Amygdala (tissue), 56 donors: ENCODE data around the gene TESMIN.

Experiments used
- DNase-seq, 56 donors: peaks; one replicate each; lab custom pipeline; 2025; lab: John Stamatoyannopoulos, UW

TESMIN gene, protein sequence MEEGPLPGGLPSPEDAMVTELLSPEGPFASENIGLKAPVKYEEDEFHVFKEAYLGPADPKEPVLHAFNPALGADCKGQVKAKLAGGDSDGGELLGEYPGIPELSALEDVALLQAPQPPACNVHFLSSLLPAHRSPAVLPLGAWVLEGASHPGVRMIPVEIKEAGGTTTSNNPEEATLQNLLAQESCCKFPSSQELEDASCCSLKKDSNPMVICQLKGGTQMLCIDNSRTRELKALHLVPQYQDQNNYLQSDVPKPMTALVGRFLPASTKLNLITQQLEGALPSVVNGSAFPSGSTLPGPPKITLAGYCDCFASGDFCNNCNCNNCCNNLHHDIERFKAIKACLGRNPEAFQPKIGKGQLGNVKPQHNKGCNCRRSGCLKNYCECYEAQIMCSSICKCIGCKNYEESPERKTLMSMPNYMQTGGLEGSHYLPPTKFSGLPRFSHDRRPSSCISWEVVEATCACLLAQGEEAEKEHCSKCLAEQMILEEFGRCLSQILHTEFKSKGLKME

DNA sequence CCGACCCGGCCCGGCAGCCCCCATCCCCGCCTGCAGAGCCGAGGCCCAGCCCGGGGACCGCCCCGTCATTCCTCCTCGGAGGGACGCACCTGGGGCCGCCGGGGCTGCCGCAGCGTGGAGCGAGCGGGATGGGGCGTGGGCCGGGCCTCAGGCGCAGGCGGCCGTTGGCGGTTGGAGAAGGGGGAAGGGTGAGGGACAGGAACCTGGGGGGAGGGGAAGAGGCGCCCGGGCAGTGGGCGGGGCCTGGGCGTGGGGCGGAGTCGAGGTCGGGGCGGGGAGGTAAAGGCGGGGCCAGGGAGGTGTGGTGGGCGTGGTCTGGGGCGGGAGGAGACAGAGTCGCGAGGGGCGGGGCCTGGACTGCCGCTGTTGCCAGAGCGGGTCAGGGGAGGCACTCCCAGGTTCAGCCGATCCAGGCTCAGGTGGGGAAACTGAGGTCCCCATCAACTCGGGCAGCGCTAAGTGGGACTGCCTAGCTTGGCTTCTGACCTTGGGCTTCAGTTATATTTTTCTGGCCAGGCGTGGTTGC is at the start of gene TESMIN:
TSS of gene TESMIN (minus strand) at position 190 of the 526 bp plus-strand sequence. CDS start 860 bp downstream, outside the sequence.
- peak in 35 of 56 donors; percentile 1 to 83 (median 21) for DNase-seq

DNA sequence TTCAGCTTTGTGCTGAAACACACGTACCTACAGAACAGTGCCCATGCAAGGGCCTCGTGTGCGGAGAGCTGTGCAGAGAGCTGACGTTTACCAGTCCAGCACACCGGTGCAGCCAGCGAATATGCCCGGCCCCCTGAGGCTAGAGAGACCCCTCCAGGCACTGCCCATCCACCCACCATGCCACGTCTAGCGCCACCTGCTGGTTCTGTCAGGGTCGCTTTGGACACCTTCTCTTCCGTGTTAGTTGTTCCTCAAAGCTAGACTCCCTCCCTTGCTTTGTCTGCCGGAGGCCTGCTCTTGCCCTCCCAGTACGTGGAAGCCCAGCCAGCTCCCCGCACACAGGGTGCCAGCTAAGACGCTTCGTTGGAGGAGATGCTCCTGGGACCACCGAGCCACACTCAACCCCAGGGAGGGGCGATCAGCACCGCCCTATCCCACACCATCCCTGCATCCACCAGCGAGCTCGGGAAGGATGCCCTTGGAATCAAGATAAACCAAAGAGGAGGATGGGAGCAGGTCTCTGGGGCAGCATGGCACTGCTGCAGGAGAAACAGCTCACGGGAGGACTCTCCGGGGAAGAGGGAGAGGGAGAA is 47.0 kb upstream of the TESMIN start:
- DNase-seq, result peak in 1 of 56 donors; percentile 7

DNA sequence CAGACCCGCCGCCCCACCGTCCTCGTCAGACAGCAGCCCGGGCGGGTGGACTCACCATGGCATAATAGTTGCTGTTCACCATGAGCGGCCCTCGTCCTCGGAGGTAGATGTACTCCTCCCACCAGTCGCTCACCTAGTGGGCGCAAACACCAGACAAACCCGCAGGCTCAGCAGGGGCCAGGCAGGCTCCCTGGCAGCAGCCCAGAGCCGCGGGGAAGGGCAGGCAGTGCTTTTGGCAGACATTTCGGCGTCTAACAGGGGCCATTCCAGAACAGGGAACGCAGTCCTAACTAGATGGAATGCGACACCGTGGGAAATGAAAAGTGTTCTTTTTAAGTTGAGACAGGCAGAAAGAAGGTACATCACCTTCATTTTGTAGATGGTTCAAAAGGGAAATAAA is 45.5 kb upstream of the TESMIN start:
- peak in 14 of 56 donors; percentile 1 to 37 (median 16) for DNase-seq

DNA sequence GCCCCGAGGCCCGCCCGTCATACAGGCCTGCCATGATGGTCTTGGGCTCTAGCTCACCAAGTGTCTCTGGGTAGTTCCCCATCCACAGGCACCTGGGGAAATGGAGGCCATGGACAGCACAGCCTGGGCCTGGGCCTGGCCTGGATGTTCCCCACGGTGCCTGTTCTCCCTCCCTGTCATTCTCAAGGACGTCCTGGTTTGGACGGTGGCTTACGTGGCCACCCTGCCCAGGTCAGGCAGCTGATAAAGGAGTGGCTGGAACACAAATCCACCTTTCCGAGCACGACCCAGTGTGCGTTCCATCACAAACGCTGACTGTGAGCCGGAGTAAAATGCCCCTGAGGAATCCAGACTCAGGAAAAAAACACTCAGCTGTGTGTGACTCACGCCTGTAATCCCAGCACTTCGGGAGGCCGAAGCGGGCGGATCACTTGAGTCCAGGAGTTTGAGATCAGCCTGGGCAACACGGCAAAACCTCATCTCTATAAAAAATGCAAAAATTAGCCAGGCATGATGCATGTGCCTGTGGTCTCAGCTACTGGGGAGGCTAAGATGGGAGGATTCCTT is 41.2 kb upstream of the TESMIN start:
- DNase-seq, result no peak

DNA sequence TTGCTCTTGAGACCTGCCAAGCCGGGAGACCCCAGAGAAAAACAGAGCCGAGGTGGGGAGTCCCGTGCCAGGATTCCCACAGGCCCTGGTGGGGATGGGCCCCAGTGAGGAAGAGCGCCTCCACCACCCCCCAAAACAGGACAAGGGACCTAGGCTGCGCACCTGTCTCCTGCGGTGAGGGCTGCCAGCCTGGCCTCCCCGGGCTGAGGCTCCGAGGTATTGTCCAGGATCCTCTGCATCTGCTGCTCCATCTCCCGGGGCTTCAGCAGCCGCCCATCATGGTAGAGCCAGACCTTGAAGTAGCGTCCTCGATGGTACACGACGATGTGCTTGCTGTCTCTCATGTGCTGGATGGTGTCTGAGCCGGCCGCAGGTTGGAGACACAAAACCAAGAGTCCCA is 33.3 kb upstream of the TESMIN start:
- DNase-seq, result no peak

DNA sequence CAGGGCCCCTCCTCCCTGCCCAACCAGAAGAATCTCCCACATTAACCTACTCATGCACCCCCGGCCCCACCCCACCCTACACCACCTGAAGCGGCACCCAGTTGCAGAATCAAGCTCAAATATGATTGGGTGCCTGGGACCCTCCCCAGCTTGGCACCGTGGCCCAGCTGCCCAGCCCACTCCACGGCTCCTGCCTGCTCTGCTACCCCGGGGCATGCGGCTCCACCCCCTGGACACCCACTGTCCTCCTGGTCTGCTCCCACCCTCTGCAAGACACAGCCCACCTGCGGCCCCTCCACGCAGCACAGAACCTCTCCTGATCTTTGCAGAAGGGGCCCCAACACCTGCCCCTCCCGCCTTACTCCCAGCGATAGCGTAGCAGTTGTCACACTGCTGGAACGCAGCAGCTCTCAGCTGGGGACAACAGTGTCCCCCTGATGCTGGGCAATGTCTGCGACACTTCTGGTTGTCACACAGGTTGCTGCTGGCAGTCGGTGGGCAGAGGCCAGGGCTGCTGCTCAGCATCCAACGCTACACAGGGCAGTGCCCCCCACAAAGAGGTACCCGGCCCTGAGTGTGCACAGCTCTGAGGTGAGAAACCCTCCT is 32.0 kb upstream of the TESMIN start:
- DNase-seq, result no peak

DNA sequence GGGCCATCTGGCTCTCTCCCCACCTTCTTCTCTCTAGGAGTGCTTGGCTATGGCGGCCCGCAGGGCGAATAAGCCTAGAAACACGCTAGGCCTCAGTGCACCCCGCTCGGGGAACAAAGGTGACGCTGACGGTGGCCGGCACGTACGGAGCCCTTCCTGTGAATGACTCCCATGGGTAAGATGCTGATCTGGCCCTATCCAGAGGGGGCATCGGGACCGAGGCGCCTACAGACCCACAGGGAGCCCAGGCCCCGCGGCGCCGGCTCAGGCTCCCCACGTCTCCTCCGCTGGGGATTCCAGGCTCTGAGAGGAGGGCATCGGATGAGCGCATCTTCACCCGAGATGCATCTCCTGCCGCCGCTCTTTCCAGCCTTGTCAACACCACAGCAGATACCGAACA is 31.4 kb upstream of the TESMIN start:
- no peak for DNase-seq

DNA sequence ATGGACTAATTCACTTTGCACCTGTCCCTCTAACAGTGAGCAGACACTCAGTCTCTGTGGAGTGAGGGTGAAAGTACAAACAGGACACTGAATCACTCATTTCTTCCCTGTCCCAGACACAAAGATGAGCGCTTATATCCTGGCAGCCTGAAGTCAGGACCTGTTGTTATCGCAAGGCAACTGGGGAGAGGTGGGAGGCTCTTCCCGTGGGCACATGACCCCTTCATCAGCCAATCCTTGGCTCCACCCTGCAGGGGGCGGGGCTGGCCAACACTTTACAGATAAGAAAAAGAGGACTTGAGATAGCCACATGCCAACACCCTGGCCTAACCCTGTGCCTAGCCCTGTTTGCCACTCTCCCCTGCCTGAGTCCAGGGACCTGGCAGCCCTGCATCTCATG is 29.5 kb upstream of the TESMIN start:
- DNase-seq, result no peak

DNA sequence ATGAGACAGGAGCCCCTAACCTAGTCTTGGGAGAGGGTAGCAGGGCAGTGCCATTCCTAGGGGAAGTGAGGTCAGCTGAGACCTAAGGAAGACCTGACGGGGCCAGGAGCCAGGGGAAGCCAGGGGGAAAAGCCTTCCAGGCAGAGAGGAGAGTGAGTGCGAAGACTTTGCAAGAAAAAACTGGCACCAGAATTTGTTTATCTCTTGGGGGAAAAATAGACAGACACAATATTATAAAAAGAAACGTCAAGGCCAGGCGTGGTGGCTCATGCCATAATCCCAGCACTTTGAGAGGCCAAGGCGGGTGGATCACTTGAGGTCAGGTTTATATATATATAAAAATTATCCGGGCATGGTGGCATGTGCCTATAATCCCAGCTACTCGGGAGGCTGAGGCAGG is 26.9 kb upstream of the TESMIN start:
- DNase-seq, result no peak

DNA sequence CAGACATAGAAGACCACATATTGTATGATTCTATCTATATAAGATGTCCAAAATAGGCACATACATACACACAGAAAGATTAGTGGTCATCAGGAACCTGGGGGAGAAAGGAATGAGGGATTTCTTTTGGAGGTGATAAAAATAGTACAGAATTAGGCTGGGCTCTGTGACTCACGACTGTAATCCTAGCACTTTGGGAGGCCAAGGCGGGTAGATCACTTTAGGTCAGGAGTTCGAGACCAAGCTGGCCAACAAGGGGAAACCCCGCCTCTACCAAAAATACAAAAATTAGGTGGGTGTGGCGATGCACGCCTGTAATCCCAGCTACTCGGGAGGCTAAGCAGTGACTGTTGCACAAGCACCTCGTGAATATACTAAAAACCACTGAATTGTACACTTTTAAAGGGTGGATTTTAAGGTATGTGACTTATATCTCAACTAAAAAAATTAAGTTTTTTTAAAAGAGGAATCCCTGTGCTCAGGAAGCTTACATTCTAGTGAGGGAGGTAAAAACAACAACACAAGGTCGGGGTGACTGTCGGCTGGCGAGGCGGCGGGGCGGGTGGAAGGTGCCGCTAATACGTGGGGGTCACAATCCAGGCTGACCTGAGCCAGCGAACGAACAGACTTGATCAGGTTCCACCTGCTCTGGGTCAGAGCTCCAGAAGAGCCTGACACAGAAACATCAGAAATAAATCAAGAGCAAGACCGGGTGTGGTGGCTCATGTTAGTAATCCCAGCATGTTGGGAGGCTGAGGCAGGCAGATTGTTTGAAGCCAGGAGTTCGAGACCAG is 25.3 kb upstream of the TESMIN start:
- no peak for DNase-seq

DNA sequence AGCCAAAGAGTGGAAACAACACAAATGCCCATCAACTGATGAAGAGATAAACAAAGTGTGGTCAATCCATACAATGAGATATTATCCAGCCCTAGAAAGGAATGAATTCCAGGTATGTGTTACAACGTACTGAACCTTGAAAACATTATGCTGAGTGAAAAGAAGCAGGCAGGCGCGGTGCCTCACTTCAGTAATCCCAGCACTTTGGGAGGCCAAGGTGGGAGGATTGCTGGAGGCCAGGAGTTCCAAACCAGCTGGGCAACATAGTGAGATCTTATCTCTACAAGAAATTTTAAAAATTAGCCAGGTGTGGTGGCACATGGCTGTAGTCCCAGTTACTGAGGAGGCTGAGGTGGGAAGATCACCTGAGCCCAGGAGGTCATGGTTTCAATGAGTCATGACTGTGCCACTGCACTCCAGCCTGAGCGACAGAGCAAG is 24.6 kb upstream of the TESMIN start:
- no peak for DNase-seq

DNA sequence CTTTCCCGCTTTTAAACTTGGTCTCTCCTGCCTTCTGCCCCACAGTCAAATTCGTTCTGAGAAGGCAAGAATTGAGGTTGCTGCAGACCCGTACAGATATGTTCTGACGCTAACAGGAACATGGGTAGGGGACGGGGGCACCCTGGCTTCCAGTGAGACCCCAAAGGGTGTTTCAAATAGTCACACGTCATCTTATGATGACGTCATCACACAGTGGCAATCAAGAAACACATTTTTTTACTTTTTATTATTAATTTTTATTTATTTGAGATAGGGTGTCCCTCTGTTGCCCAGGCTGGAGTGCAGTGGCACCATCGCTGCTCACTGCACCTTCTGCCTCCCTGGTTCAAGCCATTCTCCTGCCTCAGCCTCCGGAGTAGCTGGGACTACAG is 22.9 kb upstream of the TESMIN start:
- DNase-seq, result no peak

DNA sequence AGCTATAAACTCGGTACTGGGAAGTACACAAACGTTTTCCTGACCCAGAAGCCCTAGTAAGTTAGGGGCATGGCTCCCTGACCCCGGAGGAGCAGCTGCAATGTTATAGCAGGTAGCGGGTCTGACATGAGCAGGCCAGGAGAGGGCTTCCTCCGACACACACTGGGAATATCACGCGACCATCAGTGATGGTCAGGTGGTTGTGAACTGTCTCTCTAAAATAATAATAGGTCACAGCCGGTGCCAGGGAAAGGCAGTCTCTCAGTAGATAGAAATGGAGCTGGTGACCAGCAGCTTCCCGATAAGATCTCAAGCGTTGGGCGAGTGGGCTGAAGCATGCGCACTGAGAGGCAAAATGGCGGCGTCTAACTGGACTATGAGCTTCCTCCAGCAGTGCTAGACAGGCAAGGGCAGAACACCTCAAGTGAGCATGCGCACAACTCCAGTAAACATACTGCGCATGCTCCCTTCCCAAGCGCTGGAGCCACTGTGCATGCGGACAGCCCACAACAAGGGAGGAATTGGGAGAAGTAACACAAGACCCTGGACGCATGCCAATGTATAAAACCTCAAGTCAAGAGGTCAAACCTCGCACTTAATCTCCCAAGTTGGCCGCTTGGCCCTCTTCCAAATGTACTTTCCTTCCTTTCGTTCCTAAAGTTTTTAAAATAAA is 22.3 kb upstream of the TESMIN start:
- no peak for DNase-seq

DNA sequence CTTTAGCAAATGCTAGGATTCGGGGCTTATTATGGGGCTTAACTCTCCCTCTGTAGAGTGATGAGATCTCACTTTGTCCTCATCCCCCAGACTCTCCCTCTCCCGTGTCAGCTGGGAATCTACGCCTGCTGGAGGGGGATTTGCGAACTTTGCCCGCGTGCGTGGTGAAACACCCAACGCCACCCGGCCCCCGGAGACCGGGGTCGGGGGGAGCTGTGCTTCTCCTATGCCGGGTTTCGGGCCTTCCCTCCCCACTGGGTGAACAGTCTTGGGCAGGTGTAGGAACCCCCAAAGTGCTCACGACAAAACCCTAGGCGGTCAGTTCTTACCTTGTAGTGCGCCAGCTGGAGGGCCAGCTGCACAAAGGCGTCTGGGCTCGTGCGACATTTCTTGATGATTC is 21.6 kb upstream of the TESMIN start:
- no peak for DNase-seq

DNA sequence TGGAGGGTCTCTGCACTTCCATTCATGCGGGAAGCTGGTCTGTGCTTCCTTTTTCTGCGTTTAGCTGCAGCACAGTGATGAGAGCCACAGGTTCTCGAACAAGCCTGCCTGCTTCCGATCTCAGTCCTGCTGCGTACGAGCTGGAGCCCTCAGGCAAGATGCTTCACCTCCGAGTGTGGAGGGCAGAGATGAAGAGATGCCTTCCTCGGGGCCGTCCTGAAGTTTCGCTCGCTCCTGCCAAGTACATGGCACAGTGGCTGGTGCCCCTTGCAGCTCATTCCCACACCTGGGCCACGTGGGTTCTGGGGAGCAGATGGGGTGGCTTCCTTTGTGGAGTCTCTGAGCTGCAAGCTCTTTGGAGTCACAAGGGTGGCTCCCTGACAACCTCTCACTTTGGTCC is 19.5 kb upstream of the TESMIN start:
- no peak for DNase-seq

DNA sequence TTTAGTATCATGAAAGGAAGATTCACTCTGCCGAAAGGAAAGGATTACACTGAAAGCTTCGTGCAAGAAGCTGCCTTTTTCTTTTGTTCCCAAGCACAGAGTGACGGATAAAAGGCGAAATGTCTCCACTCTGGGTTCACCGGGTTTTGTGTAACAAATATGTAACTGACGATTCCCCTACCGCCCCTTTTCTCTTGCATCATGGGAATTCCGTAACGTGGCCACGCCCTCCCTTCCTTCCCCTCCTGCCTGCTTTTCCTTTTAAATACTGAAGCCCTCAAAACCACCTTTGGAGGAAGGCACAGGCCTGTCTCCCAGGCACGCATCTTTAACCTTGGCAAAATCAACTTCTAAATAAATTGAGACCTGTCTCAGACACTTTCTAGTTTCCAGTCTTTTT is 16.4 kb upstream of the TESMIN start:
- no peak for DNase-seq

DNA sequence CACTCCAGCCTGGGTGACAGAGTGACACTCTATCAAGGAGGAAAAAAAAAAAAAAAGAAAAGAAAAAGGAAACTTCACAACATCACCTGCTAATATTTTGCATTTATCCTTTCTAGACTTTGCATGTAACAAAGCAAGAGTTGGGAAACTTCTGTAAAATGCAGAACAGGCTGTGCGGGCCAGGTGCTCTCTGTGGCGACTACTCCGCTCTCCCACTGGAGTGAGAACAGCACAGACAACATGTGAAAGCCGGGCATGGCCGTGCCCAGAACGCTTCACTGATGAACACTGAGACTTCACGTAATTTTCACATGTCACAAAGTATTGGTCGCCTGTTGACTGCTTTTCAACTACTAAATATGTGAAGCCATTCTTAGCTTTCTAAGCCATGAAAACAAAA is 15.5 kb upstream of the TESMIN start:
- no peak for DNase-seq

DNA sequence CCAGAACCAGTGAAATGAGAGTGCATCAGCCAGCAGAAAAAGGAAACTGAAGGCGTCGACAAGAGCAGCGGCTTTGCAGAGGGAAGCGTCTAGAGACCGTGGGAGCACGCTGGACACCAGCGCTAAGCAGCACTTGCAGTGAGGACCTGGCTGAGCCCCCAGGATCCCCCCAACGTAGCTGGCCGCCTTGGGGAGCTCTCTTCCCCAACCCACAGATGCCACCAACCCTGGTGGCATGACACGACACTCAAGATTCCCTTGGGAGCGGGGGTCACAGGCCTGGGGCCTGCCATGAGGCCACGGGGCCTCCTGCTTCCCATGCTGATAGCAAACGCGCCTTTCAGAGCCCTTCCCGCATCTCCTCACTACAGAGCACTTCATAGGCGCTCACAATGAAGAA is 13.4 kb upstream of the TESMIN start:
- DNase-seq, result no peak

DNA sequence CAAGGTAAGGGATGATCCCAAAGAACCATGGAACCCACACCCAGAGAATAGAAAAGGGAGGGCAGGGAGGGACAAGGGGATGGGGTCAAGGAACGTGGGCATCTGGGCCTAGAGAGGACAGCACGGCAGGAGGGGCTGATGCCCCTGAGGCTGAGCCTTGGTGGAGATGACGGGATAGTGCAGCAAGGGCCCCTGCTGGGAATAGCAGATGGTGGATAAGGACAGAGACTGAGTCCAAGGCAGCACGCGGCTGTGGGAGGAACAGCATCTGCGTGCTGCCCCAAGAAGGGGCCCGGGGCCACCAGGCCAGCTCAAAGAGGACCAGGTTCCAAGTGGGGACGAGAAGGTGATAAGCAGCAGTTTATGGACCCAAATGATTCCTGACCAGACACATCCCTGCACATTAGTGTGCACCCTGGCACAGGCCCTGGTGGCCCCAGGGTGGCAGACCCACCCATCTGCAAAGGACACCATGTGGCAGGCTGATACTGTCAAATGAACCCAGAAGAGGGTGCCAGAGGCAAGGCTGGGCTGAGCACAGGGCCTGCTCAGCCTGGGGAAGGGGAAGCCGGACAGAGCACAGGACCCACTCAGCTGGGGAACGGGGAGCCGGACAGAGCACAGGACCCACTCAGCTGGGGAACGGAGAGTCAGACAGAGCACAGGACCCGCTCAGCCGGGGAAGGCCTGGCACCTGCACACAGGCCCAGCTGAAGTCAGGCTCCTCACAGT is 12.8 kb upstream of the TESMIN start:
- no peak for DNase-seq
